ENCODE data around the gene RAD51B. TPM values are rescaled to one million over a fixed set of nuclear protein-coding genes. Genes with fewer than 3 reads are reported as not detected.

Gene RAD51B
- polyA plus RNA-seq, 3 donors: 3.6 to 11.6 (median 9.4) TPM

- no peak overlapping the region for H3K4me3 Mint-ChIP-seq
- H3K27ac ChIP-seq (ENCODE audit: low read depth in 1 of 2, low read length in 2 of 2): no peak overlapping the region
- intact Hi-C loops (cut with micrococcal nuclease): no loop called here
Measured at GRCh38 chr14:68630611-68631393, 811.2 kb downstream of the RAD51B start.

More at GRCh38 chr14:68630611-68631393, 811.2 kb downstream of the RAD51B start:
- H3K9me3 ChIP-seq (replicated peaks in 1 of 2; ENCODE audit: control insufficient read depth in 1 of 2, insufficient read depth in 1 of 2, low read length in 2 of 2): no peaks in the 10 kb centered on the region
- no peak overlapping the region for H3K4me3 ChIP-seq (replicated peaks in 1 of 3; ENCODE audit: low read depth in 2 of 3, low read length in 3 of 3)
- H4K20me1 ChIP-seq (ENCODE audit: insufficient read depth, low read length): no peaks in the 10 kb centered on the region
- H3K36me3 Mint-ChIP-seq: peaks cover 11 to 13% of the 10 kb centered on the region in 2 donors
- no peak overlapping the region for H3K9ac ChIP-seq (ENCODE audit: insufficient read depth, low read length, poor library complexity, severe bottlenecking)
- H3K27me3 ChIP-seq (ENCODE audit: control insufficient read depth in 2 of 2, insufficient read depth in 2 of 2, low read length in 2 of 2): peaks cover 0 to 18% of the 10 kb centered on the region in 2 donors
- no peak overlapping the region for H3K27ac Mint-ChIP-seq
- H2AFZ ChIP-seq (ENCODE audit: insufficient read depth, low read depth, low read length, poor library complexity, severe bottlenecking): no peak overlapping the region
- peaks cover 16 to 34% (median 32%) of the 10 kb centered on the region in 3 donors for H3K27me3 Mint-ChIP-seq (ENCODE audit: low read depth in 3 of 3)
- no peaks in the 10 kb centered on the region for H3K79me2 ChIP-seq (ENCODE audit: insufficient read depth, low read length)
- DNase-seq: no peak
- 100% methylated on average over 8 of the region's 11 CpGs for WGBS (ENCODE audit: insufficient coverage)
- no peak for TF ChIP-seq CTCF (IDR thresholded peaks at IDR 0.05)
- H3K4me2 ChIP-seq (replicated peaks; ENCODE audit: extremely low read depth, low read length, poor library complexity, severe bottlenecking): no peak overlapping the region
- peaks cover 0 to 6% (median 0%) of the 10 kb centered on the region in 7 donors for H3K9me3 Mint-ChIP-seq
- H3K4me1 ChIP-seq (ENCODE audit: control insufficient read depth in 1 of 2, insufficient read depth in 2 of 2, low read length in 2 of 2): peaks cover 24 to 28% of the 10 kb centered on the region in 2 donors
- H3K4me1 Mint-ChIP-seq: peaks cover 25% of the 10 kb centered on the region
- H3K36me3 ChIP-seq (replicated peaks in 1 of 2; ENCODE audit: control insufficient read depth in 1 of 2, insufficient read depth in 2 of 2, low read length in 2 of 2): no peaks in the 10 kb centered on the region
